Measurements from ENCODE around the gene CKMT2.

The CKMT2 gene

GRCh38 chr5:81308836-81309235, 75.7 kb downstream of the CKMT2 start:
- no peak for TF ChIP-seq CTCF (IDR thresholded peaks at IDR 0.05; ENCODE audit: extremely low read depth, insufficient read depth, missing control alignments)
- in situ Hi-C loops (cut with MboI; ENCODE audit: low pct_unique_long_range_greater_than_20kb, low sequenced_read_pairs, unreplicated experiment), result no loop called here

GRCh38 chr5:81310402-81311063, 77.4 kb downstream of the CKMT2 start:
- in situ Hi-C loops (cut with MboI; ENCODE audit: low pct_unique_long_range_greater_than_20kb, low sequenced_read_pairs, unreplicated experiment), result no loop called here
- DNase-seq (ENCODE audit: low spot score), result no peak
- no peak for TF ChIP-seq CTCF (IDR thresholded peaks at IDR 0.05; ENCODE audit: extremely low read depth, insufficient read depth, missing control alignments)

More at GRCh38 chr5:81308836-81309235, 75.7 kb downstream of the CKMT2 start:
- no peak for DNase-seq (ENCODE audit: low spot score)

- in situ Hi-C loops (cut with MboI; ENCODE audit: low pct_unique_long_range_greater_than_20kb, low sequenced_read_pairs, unreplicated experiment), result no loop called here
- no peak for TF ChIP-seq CTCF (IDR thresholded peaks at IDR 0.05; ENCODE audit: extremely low read depth, insufficient read depth, missing control alignments)
- no peak for DNase-seq (ENCODE audit: low spot score)
These were observed 80.2 kb downstream of the CKMT2 start for GRCh38 chr5:81313278-81313677.

DNA sequence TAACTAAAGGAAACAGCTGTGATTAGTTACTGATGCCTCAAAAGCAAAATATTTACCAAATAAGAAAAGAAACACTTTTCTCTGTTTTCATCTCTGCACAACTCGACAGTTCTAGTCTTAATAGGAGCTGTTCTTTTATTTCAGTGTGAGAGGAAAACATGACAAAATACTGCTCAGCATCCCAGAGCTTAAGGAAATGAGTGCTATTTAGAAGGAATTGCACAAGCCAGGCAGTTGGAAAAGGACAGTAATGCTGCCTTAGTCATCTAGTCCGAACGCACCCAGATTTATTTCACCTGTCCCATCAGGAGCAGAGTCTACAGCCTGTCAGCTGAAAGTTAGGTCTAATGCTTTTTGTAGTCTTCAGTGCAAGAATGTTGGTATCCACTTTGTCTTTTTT, 80.6 kb downstream of the CKMT2 start:
- no peak for TF ChIP-seq CTCF (IDR thresholded peaks at IDR 0.05; ENCODE audit: extremely low read depth, insufficient read depth, missing control alignments)
- in situ Hi-C loops (cut with MboI; ENCODE audit: low pct_unique_long_range_greater_than_20kb, low sequenced_read_pairs, unreplicated experiment), result no loop called here
- DNase-seq (ENCODE audit: low spot score), result no peak

DNA sequence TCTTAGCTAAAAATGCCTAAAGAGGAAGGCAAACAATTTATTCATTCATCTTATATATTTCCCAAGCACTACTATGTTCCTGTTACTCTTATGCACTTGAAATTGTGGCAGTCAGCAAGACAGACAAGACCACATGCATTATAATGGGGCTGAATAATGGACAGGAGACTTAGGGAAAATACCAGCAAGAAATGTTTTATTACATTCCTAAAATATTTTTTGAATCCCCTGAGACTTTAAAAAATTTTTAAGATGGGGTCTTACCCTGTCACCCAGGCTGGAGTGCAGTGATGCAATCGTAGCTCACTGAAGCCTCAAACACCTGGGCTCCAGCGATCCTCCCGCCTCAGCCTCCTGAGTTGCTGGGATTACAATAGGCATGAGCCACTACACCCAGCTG, 81.5 kb downstream of the CKMT2 start:
- in situ Hi-C loops (cut with MboI; ENCODE audit: low pct_unique_long_range_greater_than_20kb, low sequenced_read_pairs, unreplicated experiment), result no loop called here
- no peak for TF ChIP-seq CTCF (IDR thresholded peaks at IDR 0.05; ENCODE audit: extremely low read depth, insufficient read depth, missing control alignments)
- no peak for DNase-seq (ENCODE audit: low spot score)

GRCh38 chr5:81315336-81315735, 82.2 kb downstream of the CKMT2 start:
- in situ Hi-C loops (cut with MboI; ENCODE audit: low pct_unique_long_range_greater_than_20kb, low sequenced_read_pairs, unreplicated experiment), result no loop called here
- TF ChIP-seq CTCF (IDR thresholded peaks at IDR 0.05; ENCODE audit: extremely low read depth, insufficient read depth, missing control alignments), result no peak
- no peak for DNase-seq (ENCODE audit: low spot score)
